Liver (tissue), 9 donors: Measurements from ENCODE around the gene MEG3. TPM values are rescaled to one million over a fixed set of nuclear protein-coding genes. Genes with fewer than 3 reads are reported as not detected.

Experiments used
- DNase-seq: peaks from one replicate; pipeline ENCODE4 v3.0.0-alpha.2; 2017; ENCODE audit warnings: low spot score
- H3K27ac ChIP-seq, 2 donors: one replicate each; pipeline ENCODE4 v1.7.0; 2013; ENCODE audit warnings: inconsistent platforms in 2 of 2, low read length in 2 of 2, control low read depth in 1 of 2, low read depth in 1 of 2, mild to moderate bottlenecking in 1 of 2
- H3K27me3 ChIP-seq, 4 donors: one replicate each; pipeline versions ENCODE4 v1.6.1 to v1.7.0; 2013; ENCODE audit warnings: low read length in 3 of 4, inconsistent platforms in 1 of 4, mild to moderate bottlenecking in 1 of 4, moderate library complexity in 1 of 4; ENCODE audit not compliant: control insufficient read depth in 4 of 4, insufficient read depth in 4 of 4
- H3K36me3 ChIP-seq, 4 donors: one replicate each; pipeline versions ENCODE4 v1.6.1 to v1.7.0; 2013; ENCODE audit warnings: low read length in 3 of 4, mild to moderate bottlenecking in 3 of 4, low read depth in 1 of 4, moderate library complexity in 1 of 4; ENCODE audit not compliant: control insufficient read depth in 4 of 4, insufficient read depth in 3 of 4
- H3K4me1 ChIP-seq, 4 donors: one replicate each; pipeline versions ENCODE4 v1.6.1 to v1.7.0; 2013; ENCODE audit warnings: low read length in 3 of 4, mild to moderate bottlenecking in 3 of 4, moderate library complexity in 1 of 4; ENCODE audit not compliant: control insufficient read depth in 4 of 4, insufficient read depth in 4 of 4
- H3K4me3 ChIP-seq, 3 donors: one replicate each; pipeline versions ENCODE4 v1.6.1 to v1.7.0; 2013; ENCODE audit warnings: low read length in 3 of 3, control low read depth in 1 of 3, low read depth in 1 of 3, mild to moderate bottlenecking in 1 of 3
- H3K9ac ChIP-seq, 2 donors: one replicate each; pipeline ENCODE4 v1.7.0; 2013; ENCODE audit warnings: low read length in 2 of 2, mild to moderate bottlenecking in 2 of 2, moderate library complexity in 2 of 2, control low read depth in 1 of 2, low read depth in 1 of 2
- H3K9me3 ChIP-seq, 4 donors: one replicate each; pipeline versions ENCODE4 v1.6.1 to v1.7.0; 2013; ENCODE audit warnings: low read length in 3 of 4; ENCODE audit not compliant: control insufficient read depth in 4 of 4
- EGR1 ChIP-seq, 2 donors: IDR thresholded peaks; 2 replicates each; pipeline ENCODE4 v1.6.1; 2016 to 2018; ENCODE audit warnings: antibody characterized with exemption in 2 of 2, low read depth in 2 of 2
- FOXA1 ChIP-seq: IDR thresholded peaks from 2 replicates; pipeline ENCODE4 v1.6.1; 2016; ENCODE audit warnings: antibody characterized with exemption
- GABPA ChIP-seq, 2 donors: IDR thresholded peaks in 1 of 2; conservative IDR thresholded peaks in 1 of 2; 2 replicates each; pipeline ENCODE4 v1.6.1; 2016; ENCODE audit warnings: antibody characterized with exemption in 2 of 2, mild to moderate bottlenecking in 1 of 2, moderate library complexity in 1 of 2
- HNF4A ChIP-seq, 2 donors: conservative IDR thresholded peaks; 2 replicates each; pipeline ENCODE4 v1.6.1; 2016; ENCODE audit warnings: antibody characterized with exemption in 2 of 2, mild to moderate bottlenecking in 2 of 2
- HNF4G ChIP-seq: IDR thresholded peaks from 2 replicates; pipeline ENCODE4 v1.6.1; 2016; ENCODE audit warnings: antibody characterized with exemption
- JUND ChIP-seq, 2 donors: IDR thresholded peaks; 2 replicates each; pipeline ENCODE4 v1.6.1; 2016; ENCODE audit warnings: antibody characterized with exemption in 2 of 2
- NR2F2 ChIP-seq: IDR thresholded peaks from 2 replicates; pipeline ENCODE4 v1.6.1; 2016; ENCODE audit warnings: antibody characterized with exemption
- RXRA ChIP-seq, 2 donors: IDR thresholded peaks; 2 replicates each; pipeline ENCODE4 v1.6.1; 2017 to 2018; ENCODE audit warnings: antibody characterized with exemption in 2 of 2, mild to moderate bottlenecking in 1 of 2
- TAF1 ChIP-seq: conservative IDR thresholded peaks from 2 replicates; pipeline ENCODE4 v1.6.1; 2016; ENCODE audit warnings: antibody characterized with exemption, mild to moderate bottlenecking
- YY1 ChIP-seq: IDR thresholded peaks from 2 replicates; pipeline ENCODE4 v1.6.1; 2016; ENCODE audit warnings: antibody characterized with exemption, mild to moderate bottlenecking
- WGBS: extraction: QIAGEN DNeasy Blood & Tissue Kit; methylation state at CpG from one replicate; pipeline ENCODE4 v1.1.7; 2013; 5-methylcytosine and 5-hydroxymethylcytosine counted together
- polyA plus RNA-seq, 2 donors: library from polyadenylated mRNA; stranded (reverse) in 1 of 2; unstranded in 1 of 2; fragments of 200-250 nt in 1 of 2; fragments of >200 nt in 1 of 2; fragmentation: Nextera tagmentation in 1 of 2; extraction: Ambion mirVana in 1 of 2; gene quantifications; one replicate each; pipeline versions ENCODE4 v1.2.1 to v1.2.3, GENCODE V29; 2013 to 2015
- total RNA-seq, 2 donors: library from RNA; depleted of rRNA; stranded (reverse); fragments of >200 nt; gene quantifications; one replicate each; pipeline ENCODE4 v1.2.3, GENCODE V29; 2014
- TF ChIP-seq, protein P1 (sequence below): fragments of 150-350 bp; IDR thresholded peaks from 2 replicates; pipeline ENCODE4 v1.5.1; 2017; ENCODE audit warnings: improper control_type of control experiment, low read depth, low read length; ENCODE audit not compliant: missing input control
- TF ChIP-seq, protein P2 (sequence below): IDR thresholded peaks from 2 replicates; pipeline ENCODE4 v1.6.1; 2016; ENCODE audit warnings: antibody characterized with exemption
- TF ChIP-seq, protein P3 (sequence below): IDR thresholded peaks from 2 replicates; pipeline ENCODE4 v1.6.1; 2016; ENCODE audit warnings: antibody characterized with exemption
- donor health status: healthy.
- donor health status: healthy.
- donor health status: healthy.
- donor health status: healthy.
- donor health status: healthy.

Gene MEG3
- total and polyA plus RNA-seq, 4 donors = 12.3 to 485 (median 23.1) TPM

DNA sequence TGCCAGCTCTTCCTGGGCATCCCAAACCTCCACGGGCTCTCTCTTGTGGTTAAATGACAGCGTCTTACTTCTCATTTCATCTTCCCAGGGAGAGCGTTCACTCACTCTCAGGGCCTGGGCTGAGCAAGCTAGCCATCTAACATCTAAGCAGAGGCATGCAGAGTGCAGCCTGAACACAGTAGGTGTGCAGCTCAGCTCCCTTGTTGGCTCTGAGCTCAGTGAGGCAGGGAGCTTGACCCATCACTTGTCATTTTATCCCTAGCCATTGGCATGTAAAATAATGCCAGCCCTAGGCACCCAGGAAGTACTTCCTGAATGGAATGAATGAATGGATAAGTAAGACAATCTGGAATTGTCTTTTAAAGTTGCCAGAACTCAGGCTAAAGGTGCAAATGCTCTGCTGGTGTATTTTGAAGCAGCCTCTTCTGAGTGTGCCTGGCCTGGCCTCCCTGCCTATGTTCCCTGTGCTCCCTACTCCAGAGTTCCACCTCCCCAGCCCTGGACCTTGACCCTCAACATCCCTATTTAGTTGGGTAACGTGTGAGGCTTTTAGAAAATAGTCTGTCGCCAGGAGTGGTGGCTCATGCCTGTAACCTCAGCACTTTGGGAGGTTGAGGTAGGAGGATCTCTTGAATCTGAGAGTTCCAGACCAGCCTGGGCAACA lies 9.5 kb upstream of the MEG3 start (continued):
- TF ChIP-seq, protein P1, sequence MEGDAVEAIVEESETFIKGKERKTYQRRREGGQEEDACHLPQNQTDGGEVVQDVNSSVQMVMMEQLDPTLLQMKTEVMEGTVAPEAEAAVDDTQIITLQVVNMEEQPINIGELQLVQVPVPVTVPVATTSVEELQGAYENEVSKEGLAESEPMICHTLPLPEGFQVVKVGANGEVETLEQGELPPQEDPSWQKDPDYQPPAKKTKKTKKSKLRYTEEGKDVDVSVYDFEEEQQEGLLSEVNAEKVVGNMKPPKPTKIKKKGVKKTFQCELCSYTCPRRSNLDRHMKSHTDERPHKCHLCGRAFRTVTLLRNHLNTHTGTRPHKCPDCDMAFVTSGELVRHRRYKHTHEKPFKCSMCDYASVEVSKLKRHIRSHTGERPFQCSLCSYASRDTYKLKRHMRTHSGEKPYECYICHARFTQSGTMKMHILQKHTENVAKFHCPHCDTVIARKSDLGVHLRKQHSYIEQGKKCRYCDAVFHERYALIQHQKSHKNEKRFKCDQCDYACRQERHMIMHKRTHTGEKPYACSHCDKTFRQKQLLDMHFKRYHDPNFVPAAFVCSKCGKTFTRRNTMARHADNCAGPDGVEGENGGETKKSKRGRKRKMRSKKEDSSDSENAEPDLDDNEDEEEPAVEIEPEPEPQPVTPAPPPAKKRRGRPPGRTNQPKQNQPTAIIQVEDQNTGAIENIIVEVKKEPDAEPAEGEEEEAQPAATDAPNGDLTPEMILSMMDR = no peak
- no peak for TF ChIP-seq YY1
- TF ChIP-seq, protein P2, sequence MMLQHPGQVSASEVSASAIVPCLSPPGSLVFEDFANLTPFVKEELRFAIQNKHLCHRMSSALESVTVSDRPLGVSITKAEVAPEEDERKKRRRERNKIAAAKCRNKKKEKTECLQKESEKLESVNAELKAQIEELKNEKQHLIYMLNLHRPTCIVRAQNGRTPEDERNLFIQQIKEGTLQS = no peak
- TF ChIP-seq FOXA1 = no peak
- peak in 1 of 2 donors; percentile 59 for TF ChIP-seq RXRA (IDR thresholded peaks at IDR 0.05)
- TF ChIP-seq, protein P3, sequence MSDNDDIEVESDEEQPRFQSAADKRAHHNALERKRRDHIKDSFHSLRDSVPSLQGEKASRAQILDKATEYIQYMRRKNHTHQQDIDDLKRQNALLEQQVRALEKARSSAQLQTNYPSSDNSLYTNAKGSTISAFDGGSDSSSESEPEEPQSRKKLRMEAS = no peak

DNA sequence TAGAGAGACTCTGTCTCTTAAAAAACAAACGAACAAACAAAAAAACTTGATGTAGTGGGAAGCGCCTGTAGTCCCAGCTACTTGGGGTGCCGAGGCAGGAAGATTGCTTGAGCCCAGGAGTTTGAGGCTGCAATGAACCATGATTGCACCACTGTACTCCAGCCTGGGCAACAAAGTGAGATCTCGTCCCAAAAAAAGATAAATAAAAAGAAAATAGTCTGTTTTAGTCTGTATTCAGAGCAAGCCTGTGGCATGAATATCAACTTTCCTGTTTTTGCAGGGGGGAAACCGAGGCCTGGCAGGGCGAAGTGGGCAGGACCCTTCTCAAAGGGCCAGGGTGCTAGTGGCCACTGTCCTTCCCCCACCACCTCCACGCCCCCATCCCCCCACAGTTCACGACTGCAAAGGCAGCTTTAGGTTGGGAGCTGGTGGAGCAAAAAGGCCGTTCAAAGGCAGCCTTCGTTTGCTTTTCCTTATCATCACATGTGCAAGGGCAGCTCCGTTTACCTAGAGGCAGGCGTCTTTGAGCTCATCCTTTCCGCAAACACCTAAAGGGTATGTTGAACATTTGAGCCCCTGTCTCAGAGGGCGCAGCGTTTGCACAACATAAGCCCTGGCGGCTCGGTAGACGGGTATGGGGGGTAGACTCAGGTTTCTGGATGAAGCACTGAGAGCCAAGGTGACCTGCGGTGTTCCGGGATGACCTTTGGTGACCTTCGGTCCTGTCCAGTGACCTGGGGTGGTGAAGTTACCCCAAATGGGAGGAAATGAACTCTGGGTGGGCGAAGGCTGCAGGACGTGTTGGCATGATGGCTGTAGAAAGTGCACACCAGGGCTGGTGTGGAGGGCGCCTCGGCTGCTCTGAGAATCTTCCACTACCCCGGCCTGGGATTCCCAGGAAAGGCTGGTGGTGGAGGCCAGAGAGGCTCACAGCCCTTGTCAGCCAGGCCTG lies 8.7 kb upstream of the MEG3 start:
- no peak overlapping the region for H3K9ac ChIP-seq
- H3K4me1 ChIP-seq = peaks cover 0 to 2% (median 0%) of the 10 kb centered on the region in 4 donors
- no peaks in the 10 kb centered on the region for H3K27me3 ChIP-seq
- peak; percentile 70 for DNase-seq
- no peak overlapping the region for H3K4me3 ChIP-seq
- TF ChIP-seq TAF1 (no peak), HNF4G (no peak), NR2F2 (no peak), JUND (IDR thresholded peaks at IDR 0.05) (no peak), HNF4A (conservative IDR thresholded peaks at IDR 0.05) (no peak), YY1 (no peak), FOXA1 (no peak), EGR1 (IDR thresholded peaks at IDR 0.05; ENCODE audit: low read depth in 2 of 2) (no peak), GABPA (IDR thresholded peaks at IDR 0.05 in 1 of 2, conservative IDR thresholded peaks at IDR 0.05 in 1 of 2) (no peak)
- TF ChIP-seq, protein P2 = no peak
- TF ChIP-seq, protein P1 = no peak
- no peaks in the 10 kb centered on the region for H3K36me3 ChIP-seq
- H3K9me3 ChIP-seq = no peaks in the 10 kb centered on the region
- H3K27ac ChIP-seq = no peak overlapping the region
- 53% methylated on average over 26 of the region's 26 CpGs for WGBS
